Karpas-422 (cell line): ENCODE data around the gene ADAMTS13. TPM values are rescaled to one million over a fixed set of nuclear protein-coding genes. Genes with fewer than 3 reads are reported as not detected.

ENCODE experiments used
- DNase-seq: peaks from one replicate; pipeline ENCODE4 v3.0.0-alpha.2; 2015
- H2AFZ ChIP-seq: fragments of 200-600 bp; sonication (generic); 2 replicates; pipeline ENCODE4 v1.6.1; 2014; ENCODE audit warnings: antibody characterized with exemption, low read length, mixed read lengths
- H3K27ac ChIP-seq: fragments of 200-600 bp; sonication (generic); 2 replicates; pipeline ENCODE4 v1.5.1; 2014; ENCODE audit warnings: mild to moderate bottlenecking, low read length, moderate library complexity
- H3K27me3 ChIP-seq: fragments of 200-600 bp; sonication (generic); 2 replicates; pipeline ENCODE4 v1.6.1; 2014; ENCODE audit warnings: low read length, mixed read lengths
- H3K36me3 ChIP-seq: fragments of 200-600 bp; sonication (generic); 2 replicates; pipeline ENCODE4 v1.6.1; 2014; ENCODE audit warnings: low read length, mixed read lengths; ENCODE audit not compliant: insufficient read depth
- H3K4me1 ChIP-seq: fragments of 200-600 bp; sonication (generic); 2 replicates; pipeline ENCODE4 v1.6.1; 2014; ENCODE audit warnings: mild to moderate bottlenecking, low read length, mixed read lengths
- H3K4me2 ChIP-seq: fragments of 200-600 bp; sonication (generic); 2 replicates; pipeline ENCODE4 v1.6.1; 2014; ENCODE audit warnings: low read length, low read depth, mild to moderate bottlenecking; ENCODE audit not compliant: poor library complexity, severe bottlenecking
- H3K4me3 ChIP-seq: fragments of 200-600 bp; sonication (generic); 2 replicates; pipeline ENCODE4 v1.5.1; 2014; ENCODE audit warnings: mild to moderate bottlenecking, antibody characterized with exemption, low read length, mixed read lengths
- H3K79me2 ChIP-seq: fragments of 200-600 bp; sonication (generic); 2 replicates; pipeline ENCODE4 v1.6.1; 2014; ENCODE audit warnings: mild to moderate bottlenecking, low read length, mixed read lengths
- H3K9ac ChIP-seq: fragments of 200-600 bp; sonication (generic); 2 replicates; pipeline ENCODE4 v1.6.0; 2014; ENCODE audit warnings: low read length
- H3K9me2 ChIP-seq: fragments of 200-600 bp; sonication (generic), shearing (Covaris generic); replicated peaks from 2 replicates; pipeline ENCODE4 v1.6.0; 2014; ENCODE audit warnings: mild to moderate bottlenecking, low read length, moderate library complexity; ENCODE audit not compliant: insufficient read depth
- H3K9me3 ChIP-seq: fragments of 300-700, 200-600 bp; sonication (generic); 2 replicates; pipeline ENCODE4 v1.6.1; 2014; ENCODE audit warnings: low read length, mixed read lengths
- H4K20me1 ChIP-seq: fragments of 200-600 bp; sonication (generic); 2 replicates; pipeline ENCODE4 v1.6.1; 2014; ENCODE audit warnings: mild to moderate bottlenecking, antibody characterized with exemption, low read length, low read depth; ENCODE audit not compliant: insufficient read depth
- total RNA-seq: library from RNA; depleted of rRNA; stranded (reverse); fragments of >200 nt; shearing (Covaris generic); gene quantifications from 2 replicates; pipeline ENCODE4 v1.2.3, GENCODE V29; 2014; ENCODE audit warnings: low replicate concordance

The ADAMTS13 gene
- total RNA-seq, 1 experiment from 2014 or later, result 0.34 TPM

- no peaks in the 10 kb centered on the region for H3K4me1 ChIP-seq
- H3K9me3 ChIP-seq, result no peaks in the 10 kb centered on the region
- peaks cover 17% of the 10 kb centered on the region; the same call in 1 of the 2 replicates for H4K20me1 ChIP-seq
- H3K79me2 ChIP-seq, result no peaks in the 10 kb centered on the region
- H3K9ac ChIP-seq, result no peak overlapping the region
- H2AFZ ChIP-seq, result no peak overlapping the region
- peak; percentile 92 for DNase-seq
- H3K9me2 ChIP-seq, result no peaks in the 10 kb centered on the region
- peaks cover 23% of the 10 kb centered on the region for H3K36me3 ChIP-seq
- no peak overlapping the region for H3K27ac ChIP-seq
- no peak overlapping the region for H3K4me2 ChIP-seq
- no peak overlapping the region for H3K4me3 ChIP-seq
- no peaks in the 10 kb centered on the region for H3K27me3 ChIP-seq
Measured at GRCh38 chr9:133406480-133407307, 15.5 kb upstream of the ADAMTS13 start.

GRCh38 chr9:133408042-133408441 lies 14.1 kb upstream of the ADAMTS13 start:
- peaks cover 23% of the 10 kb centered on the region for H3K36me3 ChIP-seq
- H2AFZ ChIP-seq, result no peak overlapping the region
- no peak overlapping the region for H3K27ac ChIP-seq
- H3K4me2 ChIP-seq, result no peak overlapping the region
- 0 out of 2 replicates have a peak, but pooled peaks cover 5% of the 10 kb centered on the region for H3K79me2 ChIP-seq
- H3K27me3 ChIP-seq, result no peaks in the 10 kb centered on the region
- DNase-seq, result no peak
- H3K4me3 ChIP-seq, result no peak overlapping the region
- H3K9me3 ChIP-seq, result no peaks in the 10 kb centered on the region
- peaks cover 22% of the 10 kb centered on the region; the same call in 1 of the 2 replicates for H4K20me1 ChIP-seq
- H3K9me2 ChIP-seq, result no peaks in the 10 kb centered on the region
- no peaks in the 10 kb centered on the region for H3K4me1 ChIP-seq
- no peak overlapping the region for H3K9ac ChIP-seq

- H3K9me3 ChIP-seq, result no peaks in the 10 kb centered on the region
- no peak for DNase-seq
- H3K27me3 ChIP-seq, result no peaks in the 10 kb centered on the region
- H3K4me3 ChIP-seq, result no peak overlapping the region
- H3K9ac ChIP-seq, result no peak overlapping the region
- H3K4me2 ChIP-seq, result no peak overlapping the region
- H3K9me2 ChIP-seq, result no peaks in the 10 kb centered on the region
- peaks cover 54% of the 10 kb centered on the region for H3K79me2 ChIP-seq
- no peak overlapping the region for H2AFZ ChIP-seq
- H4K20me1 ChIP-seq, result peaks cover 10% of the 10 kb centered on the region; the same call in 1 of the 2 replicates
- H3K27ac ChIP-seq, result no peak overlapping the region
- peaks cover 31% of the 10 kb centered on the region for H3K4me1 ChIP-seq
- H3K36me3 ChIP-seq, result peaks cover 24% of the 10 kb centered on the region; the same call in 1 of the 2 replicates
Measured at GRCh38 chr9:133415170-133415569, 7.0 kb upstream of the ADAMTS13 start.

- Histone ChIP-seq H3K9me3 (no peaks in the 10 kb centered on the region), H3K79me2 (peaks cover 50% of the 10 kb centered on the region), H3K27me3 (no peaks in the 10 kb centered on the region), H3K4me1 (peaks cover 42% of the 10 kb centered on the region), H3K36me3 (peaks cover 24% of the 10 kb centered on the region; the same call in 1 of the 2 replicates), H2AFZ (peak within 1 kb of the TSS; percentile 38; the same call in 1 of the 2 replicates), H4K20me1 (peaks cover 5% of the 10 kb centered on the region; the same call in 1 of the 2 replicates), H3K4me3 (peak within 1 kb of the TSS; percentile 96), H3K4me2 (peak within 1 kb of the TSS; percentile 61), H3K9me2 (no peaks in the 10 kb centered on the region), H3K9ac (peak within 1 kb of the TSS; percentile 94), H3K27ac (peak within 1 kb of the TSS; percentile 44)
- peak; percentile 96 for DNase-seq
Measured at GRCh38 chr9:133417541-133418461, 4.4 kb upstream of the ADAMTS13 start, which contains the start of gene REXO4. REXO4 (minus strand) TSS chr9:133418010; CDS start chr9:133417844, 166 bp downstream.

GRCh38 chr9:133419005-133419404 lies 3.2 kb upstream of the ADAMTS13 start:
- Histone ChIP-seq H3K4me2 (peak overlapping the region; percentile 61), H3K9me3 (no peaks in the 10 kb centered on the region), H3K79me2 (peaks cover 42% of the 10 kb centered on the region), H2AFZ (no peak overlapping the region), H3K4me1 (peaks cover 42% of the 10 kb centered on the region), H3K27ac (no peak overlapping the region), H3K4me3 (peak overlapping the region; percentile 96; the same call in 1 of the 2 replicates), H3K27me3 (no peaks in the 10 kb centered on the region), H3K36me3 (peaks cover 17% of the 10 kb centered on the region; the same call in 1 of the 2 replicates), H3K9me2 (no peaks in the 10 kb centered on the region), H3K9ac (peak overlapping the region; percentile 94; the same call in 1 of the 2 replicates), H4K20me1 (no peaks in the 10 kb centered on the region; the same call in 1 of the 2 replicates)
- DNase-seq, result no peak

GRCh38 chr9:133420392-133420827 lies 1.8 kb upstream of the ADAMTS13 start:
- no peak overlapping the region for H3K9ac ChIP-seq
- no peak overlapping the region for H3K27ac ChIP-seq
- H3K27me3 ChIP-seq, result no peaks in the 10 kb centered on the region
- H2AFZ ChIP-seq, result no peak overlapping the region
- peak; percentile 94 for DNase-seq
- peak overlapping the region; percentile 36 for H3K4me2 ChIP-seq
- H3K9me3 ChIP-seq, result no peaks in the 10 kb centered on the region
- H3K9me2 ChIP-seq, result no peaks in the 10 kb centered on the region
- H4K20me1 ChIP-seq, result no peaks in the 10 kb centered on the region
- H3K79me2 ChIP-seq, result peaks cover 28% of the 10 kb centered on the region
- peaks cover 40% of the 10 kb centered on the region for H3K4me1 ChIP-seq
- no peak overlapping the region for H3K4me3 ChIP-seq
- peaks cover 6% of the 10 kb centered on the region; the same call in 1 of the 2 replicates for H3K36me3 ChIP-seq

GRCh38 chr9:133423216-133423615 lies 1.0 kb downstream of the ADAMTS13 start:
- Histone ChIP-seq H3K27ac (no peak overlapping the region), H3K9ac (no peak overlapping the region), H2AFZ (no peak overlapping the region), H3K4me3 (no peak overlapping the region), H3K4me2 (no peak overlapping the region), H3K4me1 (peaks cover 27% of the 10 kb centered on the region), H3K36me3 (no peaks in the 10 kb centered on the region), H3K9me3 (no peaks in the 10 kb centered on the region), H3K27me3 (no peaks in the 10 kb centered on the region), H4K20me1 (no peaks in the 10 kb centered on the region), H3K79me2 (peaks cover 3% of the 10 kb centered on the region; the same call in 1 of the 2 replicates), H3K9me2 (no peaks in the 10 kb centered on the region)
- no peak for DNase-seq
